ENCODE data around the gene PKN2. TPM values are rescaled to one million over a fixed set of nuclear protein-coding genes. Genes with fewer than 3 reads are reported as not detected.

PKN2 gene
- total RNA-seq, 1 donor from 2014 or later: 74.4 TPM

- Mint-ChIP-seq H3K27me3 (ENCODE audit: insufficient read depth, low read depth) (peaks cover 2% of the 10 kb centered on the region), H3K36me3 (peaks cover 3% of the 10 kb centered on the region), H3K27ac (no peak overlapping the region), H3K9me3 (no peaks in the 10 kb centered on the region), H3K4me1 (no peaks in the 10 kb centered on the region), H3K4me3 (no peak overlapping the region)
- TF ChIP-seq EZH2 (IDR thresholded peaks at IDR 0.05) (no peak), EZH2phosphoT487 (IDR thresholded peaks at IDR 0.05) (no peak), CTCF (IDR thresholded peaks at IDR 0.05) (no peak)
- Histone ChIP-seq H3K9me3 (ENCODE audit: low read depth) (no peaks in the 10 kb centered on the region), H3K27me3 (no peaks in the 10 kb centered on the region), H4K20me1 (ENCODE audit: low read depth) (peaks cover 8% of the 10 kb centered on the region), H2AFZ (replicated peaks) (no peak overlapping the region), H3K4me2 (no peak overlapping the region), H3K9ac (no peak overlapping the region), H3K27ac (no peak overlapping the region), H3K4me3 (no peak overlapping the region), H3K79me2 (ENCODE audit: low read depth) (peaks cover 5% of the 10 kb centered on the region), H3K36me3 (no peaks in the 10 kb centered on the region), H3K4me1 (no peaks in the 10 kb centered on the region), H3F3A (ENCODE audit: low read depth) (peaks cover 3% of the 10 kb centered on the region)
- no peak for DNase-seq (ENCODE audit: low spot score)
Measured at GRCh38 chr1:88876573-88877365, 192.7 kb downstream of the PKN2 start.

- H2AFZ ChIP-seq (replicated peaks): no peak overlapping the region
- Mint-ChIP-seq H3K36me3 (peaks cover 5% of the 10 kb centered on the region), H3K9me3 (no peaks in the 10 kb centered on the region), H3K27me3 (ENCODE audit: insufficient read depth, low read depth) (peaks cover 2% of the 10 kb centered on the region), H3K4me3 (no peak overlapping the region), H3K27ac (no peak overlapping the region), H3K4me1 (no peaks in the 10 kb centered on the region)
- peaks cover 8% of the 10 kb centered on the region for H4K20me1 ChIP-seq (ENCODE audit: low read depth)
- H3K36me3 ChIP-seq: no peaks in the 10 kb centered on the region
- no peak overlapping the region for H3K4me2 ChIP-seq
- H3K4me3 ChIP-seq: no peak overlapping the region
- TF ChIP-seq EZH2 (IDR thresholded peaks at IDR 0.05): no peak
- TF ChIP-seq CTCF (IDR thresholded peaks at IDR 0.05): peak; percentile 74
- peaks cover 5% of the 10 kb centered on the region for H3K79me2 ChIP-seq (ENCODE audit: low read depth)
- H3K4me1 ChIP-seq: no peaks in the 10 kb centered on the region
- H3K9ac ChIP-seq: no peak overlapping the region
- DNase-seq (ENCODE audit: low spot score): peak; percentile 41
- no peak overlapping the region for H3K27ac ChIP-seq
- no peaks in the 10 kb centered on the region for H3K27me3 ChIP-seq
- no peaks in the 10 kb centered on the region for H3K9me3 ChIP-seq (ENCODE audit: low read depth)
- peaks cover 3% of the 10 kb centered on the region for H3F3A ChIP-seq (ENCODE audit: low read depth)
Measured at GRCh38 chr1:88877382-88877825, 193.3 kb downstream of the PKN2 start.

GRCh38 chr1:88877911-88878310 lies 193.8 kb downstream of the PKN2 start:
- Mint-ChIP-seq H3K4me1 (no peaks in the 10 kb centered on the region), H3K27ac (no peak overlapping the region), H3K9me3 (no peaks in the 10 kb centered on the region), H3K4me3 (no peak overlapping the region), H3K27me3 (ENCODE audit: insufficient read depth, low read depth) (peaks cover 2% of the 10 kb centered on the region), H3K36me3 (peaks cover 1% of the 10 kb centered on the region)
- no peak for DNase-seq (ENCODE audit: low spot score)
- Histone ChIP-seq H3K9me3 (ENCODE audit: low read depth) (no peaks in the 10 kb centered on the region), H3K4me3 (no peak overlapping the region), H3K27me3 (no peaks in the 10 kb centered on the region), H3F3A (ENCODE audit: low read depth) (peaks cover 3% of the 10 kb centered on the region), H3K9ac (no peak overlapping the region), H2AFZ (replicated peaks) (no peak overlapping the region), H4K20me1 (ENCODE audit: low read depth) (peaks cover 8% of the 10 kb centered on the region), H3K27ac (no peak overlapping the region), H3K4me1 (no peaks in the 10 kb centered on the region), H3K79me2 (ENCODE audit: low read depth) (peaks cover 5% of the 10 kb centered on the region), H3K4me2 (no peak overlapping the region), H3K36me3 (no peaks in the 10 kb centered on the region)
- TF ChIP-seq CTCF (IDR thresholded peaks at IDR 0.05) (no peak), EZH2phosphoT487 (IDR thresholded peaks at IDR 0.05) (no peak), EZH2 (IDR thresholded peaks at IDR 0.05) (no peak)

All from neural progenitor cell (in vitro differentiated cells).